ENCODE results near the gene MBIP.

MBIP gene

GRCh38 chr14:36260970-36261640, 59.3 kb downstream of the MBIP start:
- DNase-seq: no peak

GRCh38 chr14:36258241-36258640, 62.2 kb downstream of the MBIP start:
- DNase-seq: no peak

GRCh38 chr14:36256126-36256801, 64.2 kb downstream of the MBIP start:
- no peak for DNase-seq

- DNase-seq: no peak
These were observed 66.3 kb downstream of the MBIP start for GRCh38 chr14:36254020-36254624.

Measured in NCI-H1105 (cell line).